ENCODE data around the gene LAMC2. TPM values are rescaled to one million over a fixed set of nuclear protein-coding genes. Genes with fewer than 3 reads are reported as not detected.
"Not testable (repeated sequence)": the region's sequence is repeated elsewhere in the genome, so short reads cannot be mapped to it uniquely, and the experiment has no call there.

The LAMC2 gene
- total and polyA plus RNA-seq, 2 donors, result 2.5 to 4.3 TPM

- WGBS, result 94% methylated on average over 12 of the region's 12 CpGs
- H3K27ac ChIP-seq (ENCODE audit: low read depth), result no peak overlapping the region
- H3K4me3 ChIP-seq (ENCODE audit: low read depth, low read length), result no peak overlapping the region
- H3K4me1 ChIP-seq (ENCODE audit: insufficient read depth), result no peaks in the 10 kb centered on the region
- DNase-seq (ENCODE audit: extremely low spot score), result no peak
- no peaks in the 10 kb centered on the region for H3K36me3 ChIP-seq (ENCODE audit: insufficient read depth)
Measured at GRCh38 chr1:183251101-183251958, 65.3 kb downstream of the LAMC2 start.

- H3K36me3 ChIP-seq (ENCODE audit: insufficient read depth), result no peaks in the 10 kb centered on the region
- no peak overlapping the region for H3K4me3 ChIP-seq (ENCODE audit: low read depth, low read length)
- WGBS, result 95% methylated on average over 8 of the region's 8 CpGs
- no peak overlapping the region for H3K27ac ChIP-seq (ENCODE audit: low read depth)
- no peaks in the 10 kb centered on the region for H3K4me1 ChIP-seq (ENCODE audit: insufficient read depth)
- no peak for DNase-seq (ENCODE audit: extremely low spot score)
Measured at GRCh38 chr1:183251959-183252450, 65.9 kb downstream of the LAMC2 start.

- Histone ChIP-seq H3K4me3 (ENCODE audit: low read depth, low read length) (no peak overlapping the region), H3K4me1 (ENCODE audit: insufficient read depth) (no peaks in the 10 kb centered on the region), H3K27ac (ENCODE audit: low read depth) (no peak overlapping the region), H3K36me3 (ENCODE audit: insufficient read depth) (no peaks in the 10 kb centered on the region)
- DNase-seq (ENCODE audit: extremely low spot score), result no peak
- 84% methylated on average over 1 of the region's 1 CpG for WGBS
Measured at GRCh38 chr1:183255073-183255472, 69.0 kb downstream of the LAMC2 start.

DNA sequence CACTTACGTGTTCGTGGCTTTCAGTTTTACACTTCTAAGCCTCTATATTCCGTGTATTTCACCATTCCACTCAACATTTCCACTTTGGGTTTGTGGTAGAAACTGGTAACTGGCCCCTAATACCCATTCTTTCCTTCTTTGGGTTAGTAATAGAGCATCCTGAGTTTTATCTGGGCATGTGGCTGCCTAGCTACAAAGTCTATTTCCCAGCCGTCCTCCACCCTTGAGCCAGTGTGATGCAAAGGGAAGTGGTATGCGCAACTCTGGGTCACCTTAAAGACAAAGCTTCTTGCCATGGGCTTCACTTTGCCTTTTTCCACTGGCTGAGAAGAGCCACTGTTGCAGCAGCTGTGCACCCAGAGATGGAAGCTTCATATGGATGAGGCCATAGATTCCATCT lies 73.9 kb downstream of the LAMC2 start:
- no peak overlapping the region for H3K27ac ChIP-seq (ENCODE audit: low read depth)
- H3K36me3 ChIP-seq (ENCODE audit: insufficient read depth), result no peaks in the 10 kb centered on the region
- H3K4me3 ChIP-seq (ENCODE audit: low read depth, low read length), result no peak overlapping the region
- DNase-seq (ENCODE audit: extremely low spot score), result no peak
- no peaks in the 10 kb centered on the region for H3K4me1 ChIP-seq (ENCODE audit: insufficient read depth)
- WGBS, result 85% methylated on average over 5 of the region's 5 CpGs

- H3K4me3 ChIP-seq (ENCODE audit: low read depth, low read length), result no peak overlapping the region
Measured at GRCh38 chr1:183262628-183263200, 76.7 kb downstream of the LAMC2 start.

DNA sequence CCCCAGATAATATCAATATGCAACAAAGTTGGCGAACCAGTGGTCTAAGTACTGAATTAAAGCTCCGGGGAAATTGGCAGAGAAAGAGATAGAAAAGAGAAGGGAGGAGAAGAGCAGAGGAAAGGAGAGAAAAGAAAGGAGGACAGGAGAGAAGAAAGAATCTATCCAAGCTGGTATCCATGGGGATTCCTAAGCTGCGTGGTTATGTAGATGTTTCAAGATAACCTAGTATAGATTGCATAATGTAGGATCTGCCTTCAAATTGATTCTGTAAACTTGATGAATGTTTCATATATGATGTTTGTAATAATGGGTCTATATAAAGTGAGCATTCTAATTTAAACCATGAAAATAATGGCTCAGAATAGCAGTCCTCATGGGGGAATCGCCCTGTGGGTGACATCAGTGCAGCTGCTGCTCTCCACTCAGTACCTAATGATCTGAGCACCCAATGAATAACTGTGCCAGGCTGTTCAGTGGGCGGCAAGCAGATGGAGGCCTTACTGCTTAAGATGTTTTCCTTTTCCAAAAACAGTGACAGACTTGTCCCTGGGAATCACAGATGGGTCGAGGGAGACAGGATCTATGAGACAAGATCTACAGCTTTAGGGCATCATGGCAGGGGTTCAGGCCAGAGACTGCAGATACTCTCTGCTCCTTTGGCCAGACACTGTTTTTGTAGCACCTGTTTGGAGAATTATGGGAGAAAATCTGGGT lies 78.0 kb downstream of the LAMC2 start:
- no peak overlapping the region for H3K27ac ChIP-seq (ENCODE audit: low read depth)
- WGBS, result 75% methylated on average over 6 of the region's 6 CpGs
- no peak overlapping the region for H3K4me3 ChIP-seq (ENCODE audit: low read depth, low read length)
- no peaks in the 10 kb centered on the region for H3K36me3 ChIP-seq (ENCODE audit: insufficient read depth)
- no peaks in the 10 kb centered on the region for H3K4me1 ChIP-seq (ENCODE audit: insufficient read depth)
- DNase-seq (ENCODE audit: extremely low spot score), result no peak

More at GRCh38 chr1:183262628-183263200, 76.7 kb downstream of the LAMC2 start:
- Histone ChIP-seq H3K4me1 (ENCODE audit: insufficient read depth) (no peaks in the 10 kb centered on the region), H3K27ac (ENCODE audit: low read depth) (no peak overlapping the region), H3K36me3 (ENCODE audit: insufficient read depth) (no peaks in the 10 kb centered on the region)
- WGBS, result 61% methylated on average over 5 of the region's 5 CpGs
- no peak for DNase-seq (ENCODE audit: extremely low spot score)

DNA sequence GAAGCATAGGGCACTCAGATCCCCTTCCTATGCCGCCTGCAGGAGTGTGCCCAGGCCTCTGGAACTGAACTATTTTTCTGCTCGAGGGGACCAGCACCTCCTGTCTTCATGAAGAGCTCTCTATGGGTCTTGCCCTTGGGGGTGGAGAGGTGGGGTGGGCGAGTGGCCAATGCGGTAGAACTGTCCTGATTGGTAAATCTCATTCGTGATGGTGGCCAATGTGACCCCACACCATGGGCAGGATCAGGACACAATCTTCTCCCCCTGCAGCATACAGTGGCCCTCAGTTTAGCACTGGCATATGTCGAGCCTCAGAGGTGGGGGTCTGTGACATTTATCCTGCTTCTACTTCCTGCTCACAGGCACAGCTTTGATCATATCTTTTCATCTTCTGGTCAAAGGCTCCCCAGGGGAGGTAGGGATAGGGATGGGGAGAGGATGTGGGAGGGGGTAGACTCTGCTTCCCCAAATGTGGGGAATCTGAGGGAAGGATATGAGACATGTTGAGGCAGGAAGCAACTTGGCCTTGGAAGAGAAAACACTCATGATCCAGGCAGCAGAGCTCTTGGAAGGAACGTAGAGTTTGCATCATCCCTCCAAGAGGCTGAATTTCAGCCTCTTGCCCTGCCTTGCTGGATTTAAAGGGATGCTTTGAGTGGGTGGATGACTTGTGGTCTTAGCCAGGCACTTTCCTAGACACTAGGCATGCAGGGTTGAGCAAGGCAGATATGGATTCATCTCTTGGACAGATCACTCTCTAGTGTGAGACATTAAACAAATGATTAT lies 81.8 kb downstream of the LAMC2 start:
- WGBS, result 67% methylated on average over 7 of the region's 7 CpGs
- H3K4me1 ChIP-seq (ENCODE audit: insufficient read depth), result no peaks in the 10 kb centered on the region
- no peak overlapping the region for H3K4me3 ChIP-seq (ENCODE audit: low read depth, low read length)
- H3K36me3 ChIP-seq (ENCODE audit: insufficient read depth), result no peaks in the 10 kb centered on the region
- no peak overlapping the region for H3K27ac ChIP-seq (ENCODE audit: low read depth)
- no peak for DNase-seq (ENCODE audit: extremely low spot score)

DNA sequence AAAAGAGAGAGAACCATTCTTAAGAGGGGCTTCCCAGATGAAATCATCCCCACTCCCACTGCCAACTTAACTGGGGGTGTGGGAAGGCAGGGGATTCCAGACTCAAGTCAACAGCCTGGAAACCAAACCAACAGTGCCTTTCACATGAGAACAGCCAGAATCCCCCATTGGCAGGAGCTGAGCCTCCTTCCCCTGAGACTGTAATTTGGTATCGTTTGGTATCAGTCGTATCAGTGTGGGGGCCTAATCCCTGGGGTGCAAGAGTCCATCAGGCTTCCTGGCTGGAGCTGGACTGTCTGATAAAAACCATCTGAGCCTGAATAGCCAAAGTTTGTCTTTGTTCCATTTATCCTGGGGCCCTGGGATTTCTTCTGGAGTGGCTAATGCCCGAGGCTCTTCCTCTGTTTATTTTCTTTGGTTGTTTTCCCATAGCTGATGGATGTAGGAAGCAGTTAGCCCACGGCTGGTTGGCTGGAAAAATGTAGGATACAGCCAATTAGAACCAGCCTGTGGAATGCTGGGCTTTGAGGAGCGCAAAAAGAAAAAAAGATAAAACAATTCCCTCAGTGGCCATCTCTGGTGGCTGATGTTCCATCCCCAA lies 84.6 kb downstream of the LAMC2 start:
- H3K36me3 ChIP-seq (ENCODE audit: insufficient read depth), result no peaks in the 10 kb centered on the region
- no peak for DNase-seq (ENCODE audit: extremely low spot score)
- 31% methylated on average over 5 of the region's 5 CpGs for WGBS
- H3K4me3 ChIP-seq (ENCODE audit: low read depth, low read length), result no peak overlapping the region
- no peaks in the 10 kb centered on the region for H3K4me1 ChIP-seq (ENCODE audit: insufficient read depth)
- no peak overlapping the region for H3K27ac ChIP-seq (ENCODE audit: low read depth)

DNA sequence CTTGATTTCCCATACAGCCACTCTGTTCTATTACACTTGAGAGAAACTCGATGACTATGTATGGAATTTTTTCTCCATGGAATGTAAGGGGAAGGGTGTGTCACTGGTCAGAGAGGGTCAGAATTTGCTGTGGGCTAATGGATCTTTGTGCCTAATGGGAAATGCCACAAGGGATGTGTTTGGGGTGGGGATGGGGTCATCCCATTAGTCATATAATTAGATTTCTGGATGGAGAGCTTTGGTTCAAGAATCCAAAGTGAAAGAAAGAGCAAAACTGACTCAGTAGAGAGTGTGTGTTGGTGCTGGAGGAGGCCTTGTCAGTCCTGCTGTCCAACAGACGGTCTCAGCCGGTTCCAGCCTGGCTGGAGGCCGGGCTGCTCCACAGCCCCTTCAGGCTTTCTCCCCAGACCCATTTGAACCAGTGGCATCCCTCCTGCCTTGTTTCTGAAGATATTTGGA lies 86.4 kb downstream of the LAMC2 start:
- no peak overlapping the region for H3K27ac ChIP-seq (ENCODE audit: low read depth)
- DNase-seq (ENCODE audit: extremely low spot score), result no peak
- no peaks in the 10 kb centered on the region for H3K4me1 ChIP-seq (ENCODE audit: insufficient read depth)
- H3K4me3 ChIP-seq (ENCODE audit: low read depth, low read length), result no peak overlapping the region
- WGBS, result 74% methylated on average over 4 of the region's 4 CpGs
- no peaks in the 10 kb centered on the region for H3K36me3 ChIP-seq (ENCODE audit: insufficient read depth)

DNA sequence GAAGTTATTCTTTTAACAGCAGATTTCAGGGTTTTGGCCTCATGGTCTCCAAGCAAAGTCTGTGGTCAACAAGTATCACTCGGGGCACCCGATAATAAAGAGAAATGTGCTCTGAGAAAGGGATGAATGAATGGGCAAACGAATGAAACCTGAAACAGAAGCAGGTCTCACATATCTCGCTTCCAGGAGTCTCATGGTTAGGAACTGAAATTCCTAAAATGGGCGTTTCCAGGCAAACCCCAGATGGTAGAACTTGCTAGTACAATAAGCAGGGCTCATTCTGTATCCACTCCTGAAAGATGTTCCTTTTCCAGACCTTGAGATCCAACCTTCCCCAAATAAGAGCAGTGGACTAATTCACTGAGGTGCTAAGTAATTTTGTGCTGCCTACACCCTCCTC lies 87.2 kb downstream of the LAMC2 start:
- no peaks in the 10 kb centered on the region for H3K36me3 ChIP-seq (ENCODE audit: insufficient read depth)
- no peak overlapping the region for H3K4me3 ChIP-seq (ENCODE audit: low read depth, low read length)
- no peak for DNase-seq (ENCODE audit: extremely low spot score)
- WGBS, result 90% methylated on average over 5 of the region's 5 CpGs
- H3K27ac ChIP-seq (ENCODE audit: low read depth), result no peak overlapping the region
- no peaks in the 10 kb centered on the region for H3K4me1 ChIP-seq (ENCODE audit: insufficient read depth)

DNA sequence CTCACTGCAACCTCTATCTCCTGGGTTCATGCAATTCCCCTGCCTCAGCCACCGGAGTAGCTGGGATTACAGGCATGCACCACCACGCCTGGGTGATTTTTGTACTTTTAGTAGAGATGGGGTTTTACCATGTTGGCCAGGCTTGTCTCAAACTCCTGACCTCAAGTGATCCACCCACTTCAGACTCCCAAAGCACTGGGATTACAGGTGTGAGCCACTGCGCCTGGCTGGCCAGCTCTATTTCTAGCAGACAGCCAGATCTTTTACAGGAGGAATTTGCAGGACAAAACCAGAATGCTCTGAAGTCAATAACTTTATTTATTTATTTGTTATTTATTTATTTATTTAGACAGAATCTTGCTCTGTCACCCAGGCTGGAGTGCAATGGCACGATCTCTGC lies 87.9 kb downstream of the LAMC2 start:
- H3K4me1 ChIP-seq (ENCODE audit: insufficient read depth); H3K36me3 ChIP-seq (ENCODE audit: insufficient read depth); H3K4me3 ChIP-seq (ENCODE audit: low read depth, low read length); H3K27ac ChIP-seq (ENCODE audit: low read depth); DNase-seq (ENCODE audit: extremely low spot score): not testable (repeated sequence)
- 95% methylated on average over 4 of the region's 4 CpGs for WGBS

- no peak overlapping the region for H3K4me3 ChIP-seq (ENCODE audit: low read depth, low read length)
- H3K27ac ChIP-seq (ENCODE audit: low read depth), result no peak overlapping the region
- no peaks in the 10 kb centered on the region for H3K4me1 ChIP-seq (ENCODE audit: insufficient read depth)
- 95% methylated on average over 3 of the region's 3 CpGs for WGBS
- H3K36me3 ChIP-seq (ENCODE audit: insufficient read depth), result no peaks in the 10 kb centered on the region
- no peak for DNase-seq (ENCODE audit: extremely low spot score)
Measured at GRCh38 chr1:183274836-183275235, 88.8 kb downstream of the LAMC2 start.

DNA sequence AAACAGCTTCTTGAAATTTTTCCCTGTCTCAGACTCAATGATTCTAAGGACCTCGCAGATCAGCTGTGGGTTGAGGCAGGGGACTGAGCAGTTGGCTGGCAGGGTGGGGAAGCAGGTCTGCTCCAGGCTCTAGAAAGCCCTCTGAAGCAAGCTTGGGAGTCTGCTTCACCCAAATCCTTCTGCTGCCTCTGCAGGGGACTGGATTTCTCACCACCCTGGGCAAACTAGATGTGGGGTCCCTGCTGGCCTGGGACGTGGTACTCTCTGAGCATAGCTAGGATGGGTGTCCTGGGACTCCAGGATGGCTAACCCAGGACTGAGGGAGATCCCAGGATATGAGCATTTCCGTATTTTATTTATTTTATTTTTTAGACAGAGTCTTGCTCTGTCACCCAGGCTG lies 89.3 kb downstream of the LAMC2 start:
- Histone ChIP-seq H3K4me1 (ENCODE audit: insufficient read depth) (no peaks in the 10 kb centered on the region), H3K36me3 (ENCODE audit: insufficient read depth) (no peaks in the 10 kb centered on the region), H3K27ac (ENCODE audit: low read depth) (no peak overlapping the region), H3K4me3 (ENCODE audit: low read depth, low read length) (no peak overlapping the region)
- 89% methylated on average over 3 of the region's 3 CpGs for WGBS
- no peak for DNase-seq (ENCODE audit: extremely low spot score)
